Measurements from ENCODE around the gene PSME2. TPM values are rescaled to one million over a fixed set of nuclear protein-coding genes. Genes with fewer than 3 reads are reported as not detected.

Gene PSME2
- total RNA-seq, 1 donor from 2014 or later = 173 TPM

GRCh38 chr14:24167469-24168114, 21.2 kb upstream of the PSME2 start:
- no peak for TF ChIP-seq CTCF (IDR thresholded peaks at IDR 0.05; ENCODE audit: insufficient read depth, low read depth, low read length)
- TF ChIP-seq EZH2 (IDR thresholded peaks at IDR 0.05; ENCODE audit: insufficient read depth, low read length) = no peak
- peaks cover 12% of the 10 kb centered on the region for H3K4me1 ChIP-seq (ENCODE audit: insufficient read depth, low read length)
- H3K4me3 ChIP-seq (ENCODE audit: insufficient read depth, low read depth, low read length) = no peak overlapping the region
- no peak overlapping the region for H2AFZ ChIP-seq (ENCODE audit: low read depth, low read length)
- Mint-ChIP-seq H3K27me3 (ENCODE audit: low read depth, unreplicated experiment) (no peaks in the 10 kb centered on the region), H3K36me3 (ENCODE audit: low read depth, unreplicated experiment) (peaks cover 36% of the 10 kb centered on the region), H3K4me3 (ENCODE audit: unreplicated experiment) (no peak overlapping the region), H3K4me1 (ENCODE audit: low read depth, unreplicated experiment) (peaks cover 10% of the 10 kb centered on the region), H3K9me3 (ENCODE audit: unreplicated experiment) (no peaks in the 10 kb centered on the region), H3K27ac (ENCODE audit: unreplicated experiment) (no peak overlapping the region)
- H4K20me1 ChIP-seq (ENCODE audit: insufficient read depth, low read length) = peaks cover 17% of the 10 kb centered on the region
- DNase-seq (ENCODE audit: low read depth) (no peak), FAIRE-seq (no peak)
- H3K4me2 ChIP-seq (ENCODE audit: low read length) = no peak overlapping the region
- no peaks in the 10 kb centered on the region for H3K9me3 ChIP-seq (ENCODE audit: insufficient read depth, low read depth, low read length)
- no peak overlapping the region for H3K27ac ChIP-seq (ENCODE audit: low read depth, low read length)
- peaks cover 23% of the 10 kb centered on the region for H3K36me3 ChIP-seq (ENCODE audit: insufficient read depth, low read length)
- H3K79me2 ChIP-seq (ENCODE audit: insufficient read depth, low read length) = no peaks in the 10 kb centered on the region
- H3K27me3 ChIP-seq (ENCODE audit: insufficient read depth, low read length) = no peaks in the 10 kb centered on the region
- no peak overlapping the region for H3K9ac ChIP-seq (ENCODE audit: low read length)

- Histone ChIP-seq H3K27ac (ENCODE audit: low read depth, low read length) (no peak overlapping the region), H3K9ac (ENCODE audit: low read length) (no peak overlapping the region), H3K9me3 (ENCODE audit: insufficient read depth, low read depth, low read length) (no peaks in the 10 kb centered on the region), H3K4me1 (ENCODE audit: insufficient read depth, low read length) (peaks cover 10% of the 10 kb centered on the region), H3K79me2 (ENCODE audit: insufficient read depth, low read length) (peaks cover 12% of the 10 kb centered on the region), H3K4me2 (ENCODE audit: low read length) (no peak overlapping the region), H3K27me3 (ENCODE audit: insufficient read depth, low read length) (no peaks in the 10 kb centered on the region), H4K20me1 (ENCODE audit: insufficient read depth, low read length) (peaks cover 20% of the 10 kb centered on the region), H2AFZ (ENCODE audit: low read depth, low read length) (no peak overlapping the region), H3K36me3 (ENCODE audit: insufficient read depth, low read length) (peaks cover 23% of the 10 kb centered on the region), H3K4me3 (ENCODE audit: insufficient read depth, low read depth, low read length) (no peak overlapping the region)
- Mint-ChIP-seq H3K27ac (ENCODE audit: unreplicated experiment) (no peak overlapping the region), H3K36me3 (ENCODE audit: low read depth, unreplicated experiment) (peaks cover 43% of the 10 kb centered on the region), H3K9me3 (ENCODE audit: unreplicated experiment) (no peaks in the 10 kb centered on the region), H3K4me3 (ENCODE audit: unreplicated experiment) (no peak overlapping the region), H3K27me3 (ENCODE audit: low read depth, unreplicated experiment) (no peaks in the 10 kb centered on the region), H3K4me1 (ENCODE audit: low read depth, unreplicated experiment) (peaks cover 18% of the 10 kb centered on the region)
- DNase-seq (ENCODE audit: low read depth) (no peak), FAIRE-seq (no peak)
- TF ChIP-seq CTCF (IDR thresholded peaks at IDR 0.05; ENCODE audit: insufficient read depth, low read depth, low read length) = no peak
- no peak for TF ChIP-seq EZH2 (IDR thresholded peaks at IDR 0.05; ENCODE audit: insufficient read depth, low read length)
These were observed 19.4 kb upstream of the PSME2 start for GRCh38 chr14:24165785-24166184.

GRCh38 chr14:24164518-24164991, 18.1 kb upstream of the PSME2 start:
- Histone ChIP-seq H3K36me3 (ENCODE audit: insufficient read depth, low read length) (peaks cover 23% of the 10 kb centered on the region), H2AFZ (ENCODE audit: low read depth, low read length) (no peak overlapping the region), H3K4me3 (ENCODE audit: insufficient read depth, low read depth, low read length) (no peak overlapping the region), H3K4me2 (ENCODE audit: low read length) (no peak overlapping the region), H3K27me3 (ENCODE audit: insufficient read depth, low read length) (no peaks in the 10 kb centered on the region), H3K9ac (ENCODE audit: low read length) (no peak overlapping the region), H3K4me1 (ENCODE audit: insufficient read depth, low read length) (peaks cover 12% of the 10 kb centered on the region), H3K27ac (ENCODE audit: low read depth, low read length) (no peak overlapping the region), H4K20me1 (ENCODE audit: insufficient read depth, low read length) (peaks cover 29% of the 10 kb centered on the region), H3K79me2 (ENCODE audit: insufficient read depth, low read length) (peaks cover 12% of the 10 kb centered on the region), H3K9me3 (ENCODE audit: insufficient read depth, low read depth, low read length) (no peaks in the 10 kb centered on the region)
- TF ChIP-seq EZH2 (IDR thresholded peaks at IDR 0.05; ENCODE audit: insufficient read depth, low read length) (no peak), CTCF (IDR thresholded peaks at IDR 0.05; ENCODE audit: insufficient read depth, low read depth, low read length) (no peak)
- Mint-ChIP-seq H3K27ac (ENCODE audit: unreplicated experiment) (no peak overlapping the region), H3K27me3 (ENCODE audit: low read depth, unreplicated experiment) (no peaks in the 10 kb centered on the region), H3K36me3 (ENCODE audit: low read depth, unreplicated experiment) (peaks cover 41% of the 10 kb centered on the region), H3K4me3 (ENCODE audit: unreplicated experiment) (no peak overlapping the region), H3K9me3 (ENCODE audit: unreplicated experiment) (no peaks in the 10 kb centered on the region), H3K4me1 (ENCODE audit: low read depth, unreplicated experiment) (peaks cover 20% of the 10 kb centered on the region)
- FAIRE-seq = no peak
- no peak for DNase-seq (ENCODE audit: low read depth)

All from astrocyte (in vitro differentiated cells and primary cell).